Kidney (tissue), 14 donors: ENCODE measurements around the gene ANKFY1. TPM values are rescaled to one million over a fixed set of nuclear protein-coding genes. Genes with fewer than 3 reads are reported as not detected.

Experiments used
- DNase-seq, 5 donors: peaks; one replicate each; pipeline ENCODE4 v3.0.0-alpha.2; 2013 to 2020
- FAIRE-seq: peaks from 2 replicates; lab custom pipeline; 2012; peaks lifted over from hg19 to GRCh38; lab: Jason Lieb, UNC
- H3K27ac ChIP-seq, 2 donors: one replicate each; pipeline ENCODE4 v1.7.0; 2013; ENCODE audit warnings: low read depth in 2 of 2, low read length in 2 of 2, inconsistent platforms in 1 of 2
- H3K27me3 ChIP-seq: one replicate; pipeline ENCODE4 v1.7.1; 2013; ENCODE audit warnings: low read length, inconsistent platforms; ENCODE audit not compliant: control insufficient read depth, insufficient read depth
- H3K36me3 ChIP-seq, 3 donors: one replicate each; pipeline versions ENCODE4 v1.7.0 to v1.7.1; 2013; ENCODE audit warnings: low read length in 3 of 3, control low read depth in 1 of 3, inconsistent platforms in 1 of 3; ENCODE audit not compliant: insufficient read depth in 3 of 3, control insufficient read depth in 2 of 3
- H3K4me1 ChIP-seq, 3 donors: one replicate each; pipeline versions ENCODE4 v1.7.0 to v1.7.1; 2013; ENCODE audit warnings: low read length in 3 of 3, inconsistent platforms in 1 of 3, low read depth in 1 of 3; ENCODE audit not compliant: control insufficient read depth in 2 of 3, insufficient read depth in 2 of 3
- H3K4me3 ChIP-seq, 3 donors: one replicate each; pipeline versions ENCODE4 v1.7.0 to v1.8.1; 2013; ENCODE audit warnings: low read length in 3 of 3, control low read depth in 1 of 3, inconsistent platforms in 1 of 3
- H3K9ac ChIP-seq, 3 donors: one replicate each; pipeline versions ENCODE4 v1.7.0 to v1.7.1; 2013; ENCODE audit warnings: low read length in 3 of 3, control low read depth in 1 of 3, inconsistent platforms in 1 of 3
- H3K9me3 ChIP-seq, 3 donors: one replicate each; pipeline versions ENCODE4 v1.7.0 to v1.7.1; 2013; ENCODE audit warnings: low read length in 3 of 3, control low read depth in 1 of 3, inconsistent platforms in 1 of 3; ENCODE audit not compliant: control insufficient read depth in 2 of 3, insufficient read depth in 1 of 3
- CTCF ChIP-seq: IDR thresholded peaks from 3 replicates; pipeline ENCODE4 v1.5.1; 2012; ENCODE audit warnings: mild to moderate bottlenecking, moderate library complexity, borderline replicate concordance; ENCODE audit not compliant: insufficient read depth; ENCODE audit errors: extremely low read depth
- intact Hi-C: fragments of 100-400 bp; cut with DNase I; formaldehyde crosslinking; loops from one replicate; pipeline ENCODE4 v1.11.1; 2022
- polyA plus RNA-seq: library from polyadenylated mRNA; stranded (reverse); fragments of 350-450 nt; fragmentation: Illumina TruSeq; extraction: RNeasy Lipid Tissue Mini Kit (QIAGEN cat#74804); gene quantifications from one replicate; pipeline ENCODE4 v1.2.3, GENCODE V29; 2014; ENCODE audit warnings: low read depth, low replicate concordance; ENCODE audit not compliant: insufficient read depth
- total RNA-seq: library from RNA; stranded (reverse); fragmentation: NEBNext Ultra II Directional; extraction: Animal tissue kit (Norgen Biotek cat#: 25700); gene quantifications from one replicate; pipeline ENCODE4 v1.2.1, GENCODE V29; 2021
- donor health status: control.
- donor health status: control.
- donor health status: control.
- donor health status: control.
- donor health status: control.
- donor health status: DM: yes; HTN: yes; CAD: no.
- donor health status: Normal renal cell carcinoma (clear cell type).

ANKFY1 gene
- total and polyA plus RNA-seq, 2 donors from 2014 or later: 10.9 to 61.7 TPM

DNA sequence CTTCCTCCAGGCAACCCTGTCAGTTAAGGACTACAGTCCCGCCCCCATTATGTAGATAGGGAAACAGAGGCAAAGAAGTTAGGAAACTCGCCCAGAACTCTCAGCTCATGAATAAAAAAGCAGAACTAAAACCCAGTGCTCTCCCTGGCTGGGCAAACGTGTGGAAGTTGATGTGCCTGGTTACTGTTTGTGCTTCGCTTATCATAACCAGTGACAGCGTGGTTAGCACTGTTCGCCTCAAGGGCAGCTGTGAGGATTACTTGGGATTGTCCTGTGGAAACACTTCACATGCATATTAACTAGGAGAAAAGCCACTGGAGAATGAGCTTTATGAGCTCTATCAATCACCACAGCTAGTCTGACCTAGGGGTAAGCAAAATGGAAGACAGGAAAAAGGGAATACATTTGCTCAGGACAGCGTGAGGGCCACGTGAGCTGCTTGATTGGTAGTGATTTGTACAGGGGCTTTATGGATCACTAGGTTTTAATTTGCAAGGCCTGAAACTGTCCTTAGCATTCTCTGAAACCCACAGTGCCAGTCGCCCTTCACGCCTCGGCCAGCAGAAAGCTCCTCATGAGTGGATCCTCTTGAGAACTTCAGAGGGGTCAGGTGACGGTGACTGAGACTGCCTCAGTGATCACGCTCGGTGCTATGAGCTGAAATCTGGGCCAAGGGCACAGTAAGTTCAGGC lies 100.9 kb downstream of the ANKFY1 start:
- Histone ChIP-seq H3K9ac (no peak overlapping the region), H3K4me3 (no peak overlapping the region), H3K4me1 (peaks cover 3 to 15% (median 4%) of the 10 kb centered on the region in 3 donors), H3K36me3 (peaks cover 3 to 33% (median 14%) of the 10 kb centered on the region in 3 donors), H3K27me3 (no peaks in the 10 kb centered on the region), H3K9me3 (no peaks in the 10 kb centered on the region), H3K27ac (peak overlapping the region; percentile 22 to 54)
- FAIRE-seq (no peak), DNase-seq (peak in 4 of 5 donors; percentile 67 to 88 (median 82))
- TF ChIP-seq CTCF: no peak
- intact Hi-C loops: no loop called here

- Histone ChIP-seq H3K36me3 (peaks cover 3 to 35% (median 14%) of the 10 kb centered on the region in 3 donors), H3K9ac (no peak overlapping the region), H3K4me1 (peaks cover 3 to 15% (median 4%) of the 10 kb centered on the region in 3 donors), H3K27me3 (no peaks in the 10 kb centered on the region), H3K27ac (peak overlapping the region in 1 of 2 donors; percentile 22), H3K9me3 (no peaks in the 10 kb centered on the region), H3K4me3 (no peak overlapping the region)
- DNase-seq (peak in 1 of 5 donors; percentile 42), FAIRE-seq (no peak)
- no peak for TF ChIP-seq CTCF
- intact Hi-C loops: no loop called here
These were observed 101.5 kb downstream of the ANKFY1 start for GRCh38 chr17:4162321-4162720.

- H3K36me3 ChIP-seq: peaks cover 3 to 33% (median 14%) of the 10 kb centered on the region in 3 donors
- intact Hi-C loops: no loop called here
- DNase-seq (peak in 2 of 5 donors; percentile 26 to 39), FAIRE-seq (no peak)
- peaks cover 3 to 15% (median 4%) of the 10 kb centered on the region in 3 donors for H3K4me1 ChIP-seq
- H3K4me3 ChIP-seq: no peak overlapping the region
- no peaks in the 10 kb centered on the region for H3K27me3 ChIP-seq
- TF ChIP-seq CTCF: no peak
- H3K9me3 ChIP-seq: no peaks in the 10 kb centered on the region
- no peak overlapping the region for H3K27ac ChIP-seq
- no peak overlapping the region for H3K9ac ChIP-seq
These were observed 101.8 kb downstream of the ANKFY1 start for GRCh38 chr17:4161967-4162305.
